Cerebellar nuclear complex (tissue), 1 donor: Measurements from ENCODE around the gene RABGEF1.
"Not testable (repeated sequence)": the region's sequence is repeated elsewhere in the genome, so short reads cannot be mapped to it uniquely, and the experiment has no call there.

Source experiments
- DNase-seq, 2 experiments: peaks; one replicate each; lab custom pipeline; 2025; lab: John Stamatoyannopoulos, UW

RABGEF1 gene

GRCh38 chr7:66735154-66735553 is 5.4 kb upstream of the RABGEF1 start:
- DNase-seq = no peak

GRCh38 chr7:66735850-66736249 is 4.7 kb upstream of the RABGEF1 start:
- no peak for DNase-seq

- DNase-seq = no peak
Measured at GRCh38 chr7:66736892-66737291, 3.6 kb upstream of the RABGEF1 start.

GRCh38 chr7:66737667-66738066 is 2.9 kb upstream of the RABGEF1 start:
- DNase-seq = no peak

- no peak for DNase-seq
Measured at GRCh38 chr7:66739477-66739876, 1.1 kb upstream of the RABGEF1 start.

GRCh38 chr7:66739953-66740301 is 606 bp upstream of the RABGEF1 start:
- DNase-seq = no peak

GRCh38 chr7:66740980-66741709 is 612 bp downstream of the RABGEF1 start:
- DNase-seq = not testable (repeated sequence)

GRCh38 chr7:66741710-66742049 is 1.1 kb downstream of the RABGEF1 start:
- no peak for DNase-seq

GRCh38 chr7:66742298-66742697 is 1.8 kb downstream of the RABGEF1 start:
- DNase-seq = not testable (repeated sequence)

- no peak for DNase-seq
Measured at GRCh38 chr7:66743920-66744319, 3.4 kb downstream of the RABGEF1 start.

GRCh38 chr7:66747385-66747784 is 6.9 kb downstream of the RABGEF1 start:
- DNase-seq = no peak

- no peak for DNase-seq
Measured at GRCh38 chr7:66747881-66748511, 7.5 kb downstream of the RABGEF1 start.

- DNase-seq = no peak
Measured at GRCh38 chr7:66748791-66749190, 8.3 kb downstream of the RABGEF1 start.

GRCh38 chr7:66751945-66752344 is 11.4 kb downstream of the RABGEF1 start:
- DNase-seq = no peak

- no peak for DNase-seq
Measured at GRCh38 chr7:66754541-66754940, 14.0 kb downstream of the RABGEF1 start.

GRCh38 chr7:66755059-66755458 is 14.5 kb downstream of the RABGEF1 start:
- DNase-seq = not testable (repeated sequence)

GRCh38 chr7:66756227-66756626 is 15.7 kb downstream of the RABGEF1 start:
- DNase-seq = not testable (repeated sequence)

- DNase-seq = no peak
Measured at GRCh38 chr7:66756889-66757288, 16.4 kb downstream of the RABGEF1 start.

GRCh38 chr7:66757939-66758338 is 17.4 kb downstream of the RABGEF1 start:
- DNase-seq = no peak

- no peak for DNase-seq
Measured at GRCh38 chr7:66758950-66759628, 18.6 kb downstream of the RABGEF1 start.

GRCh38 chr7:66763183-66763582 is 22.6 kb downstream of the RABGEF1 start:
- not testable (repeated sequence) for DNase-seq

- DNase-seq = not testable (repeated sequence)
Measured at GRCh38 chr7:66763633-66764355, 23.3 kb downstream of the RABGEF1 start.

GRCh38 chr7:66764905-66765304 is 24.4 kb downstream of the RABGEF1 start:
- DNase-seq = not testable (repeated sequence)
